Glutamatergic neuron (in vitro differentiated cells): ENCODE results near the gene SLC28A1. TPM values are rescaled to one million over a fixed set of nuclear protein-coding genes. Genes with fewer than 3 reads are reported as not detected.

Experiments
- DNase-seq: peaks from one replicate; pipeline ENCODE4 v3.0.0; 2022
- H3K27ac Mint-ChIP-seq: one replicate; pipeline ENCODE4 v1.8.0; 2020; ENCODE audit warnings: mild to moderate bottlenecking, mixed read lengths, inconsistent platforms; ENCODE audit not compliant: unreplicated experiment
- H3K27me3 Mint-ChIP-seq: one replicate; pipeline ENCODE4 v1.8.0; 2020; ENCODE audit warnings: mild to moderate bottlenecking, moderate library complexity, mixed read lengths, inconsistent platforms; ENCODE audit not compliant: unreplicated experiment
- H3K36me3 Mint-ChIP-seq: one replicate; pipeline ENCODE4 v1.8.0; 2020; ENCODE audit warnings: mild to moderate bottlenecking, mixed read lengths, inconsistent platforms; ENCODE audit not compliant: unreplicated experiment
- H3K4me1 Mint-ChIP-seq: one replicate; pipeline ENCODE4 v1.8.0; 2020; ENCODE audit warnings: mild to moderate bottlenecking, low read depth, mixed read lengths, inconsistent platforms; ENCODE audit not compliant: unreplicated experiment
- H3K4me3 Mint-ChIP-seq: one replicate; pipeline ENCODE4 v1.8.0; 2020; ENCODE audit warnings: mild to moderate bottlenecking, mixed read lengths, inconsistent platforms; ENCODE audit not compliant: unreplicated experiment
- H3K9me3 Mint-ChIP-seq: one replicate; pipeline ENCODE4 v1.8.0; 2020; ENCODE audit warnings: mild to moderate bottlenecking, moderate library complexity, mixed read lengths, inconsistent platforms; ENCODE audit not compliant: unreplicated experiment
- CTCF ChIP-seq: fragments of 200-600 bp; sonication (generic); IDR thresholded peaks from one replicate; pipeline ENCODE4 v1.5.0; 2021; ENCODE audit not compliant: partially characterized antibody, unreplicated experiment
- total RNA-seq: library from RNA; stranded (reverse); fragmentation: NEBNext Ultra II Directional; extraction: Animal tissue kit (Norgen Biotek cat#: 25700); gene quantifications from one replicate; pipeline ENCODE4 v1.2.1, GENCODE V29; 2021; ENCODE audit not compliant: unreplicated experiment

The SLC28A1 gene
- total RNA-seq, 1 donor from 2014 or later: 0.25 TPM

DNA sequence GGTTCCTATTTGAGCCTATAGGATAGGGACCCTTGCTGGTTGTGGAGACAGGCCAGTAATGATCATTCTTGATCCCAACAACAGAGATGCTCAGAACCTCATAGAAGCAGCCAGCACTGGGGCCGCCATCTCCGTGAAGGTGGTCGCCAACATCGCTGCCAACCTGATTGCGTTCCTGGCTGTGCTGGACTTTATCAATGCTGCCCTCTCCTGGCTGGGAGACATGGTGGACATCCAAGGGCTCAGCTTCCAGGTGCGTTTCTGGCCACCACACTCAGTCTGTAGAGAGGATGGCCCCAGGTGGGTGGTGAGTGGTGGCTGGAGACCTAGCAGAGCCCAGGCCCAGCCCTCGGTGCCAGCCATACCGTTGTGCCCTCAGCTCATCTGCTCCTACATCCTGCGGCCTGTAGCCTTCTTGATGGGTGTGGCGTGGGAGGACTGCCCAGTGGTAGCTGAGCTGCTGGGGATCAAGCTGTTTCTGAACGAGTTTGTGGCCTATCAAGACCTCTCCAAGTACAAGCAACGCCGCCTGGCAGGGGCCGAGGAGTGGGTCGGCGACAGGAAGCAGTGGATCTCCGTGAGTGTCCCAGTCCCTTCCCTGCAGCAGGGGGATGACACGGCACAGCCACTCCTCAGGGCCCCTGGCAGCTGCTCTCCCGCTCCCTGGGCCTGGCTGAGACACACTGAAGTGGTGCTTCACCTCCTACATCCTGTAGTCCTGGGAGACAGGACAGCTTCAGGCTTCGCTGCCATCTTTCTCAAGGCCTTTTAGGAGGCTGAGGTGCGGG, 50.7 kb downstream of the SLC28A1 start:
- Mint-ChIP-seq H3K9me3 (no peaks in the 10 kb centered on the region), H3K27me3 (peaks cover 2% of the 10 kb centered on the region), H3K36me3 (no peaks in the 10 kb centered on the region), H3K27ac (no peak overlapping the region), H3K4me3 (no peak overlapping the region), H3K4me1 (no peaks in the 10 kb centered on the region)
- no peak for TF ChIP-seq CTCF
- DNase-seq: no peak

- Mint-ChIP-seq H3K27ac (no peak overlapping the region), H3K4me3 (no peak overlapping the region), H3K36me3 (no peaks in the 10 kb centered on the region), H3K9me3 (no peaks in the 10 kb centered on the region), H3K27me3 (peaks cover 2% of the 10 kb centered on the region), H3K4me1 (no peaks in the 10 kb centered on the region)
- no peak for TF ChIP-seq CTCF
- DNase-seq: no peak
Measured at GRCh38 chr15:84937144-84937543, 52.7 kb downstream of the SLC28A1 start.

DNA sequence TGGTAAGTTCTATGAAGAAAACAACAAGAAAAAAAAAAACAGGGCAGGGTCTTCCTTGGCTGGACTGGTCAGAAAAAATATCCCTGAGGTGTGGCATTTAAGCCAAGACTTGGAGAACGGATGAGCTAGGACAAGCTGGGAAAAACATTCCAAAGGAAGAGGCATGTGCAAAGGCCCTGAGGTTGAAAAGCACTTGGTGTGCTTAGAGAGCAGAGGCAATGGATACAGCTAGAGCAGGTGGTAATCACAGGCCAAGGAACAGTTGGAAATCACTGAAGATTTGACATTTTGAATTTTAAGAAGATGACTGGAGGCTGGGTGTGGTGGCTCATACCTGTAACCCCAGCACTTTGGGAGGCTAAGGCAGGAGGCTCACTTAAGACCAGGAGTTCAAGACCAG, 54.3 kb downstream of the SLC28A1 start:
- Mint-ChIP-seq H3K4me3 (no peak overlapping the region), H3K36me3 (no peaks in the 10 kb centered on the region), H3K9me3 (no peaks in the 10 kb centered on the region), H3K4me1 (peaks cover under 1% of the 10 kb centered on the region), H3K27me3 (peaks cover 4% of the 10 kb centered on the region), H3K27ac (no peak overlapping the region)
- no peak for DNase-seq
- no peak for TF ChIP-seq CTCF

DNA sequence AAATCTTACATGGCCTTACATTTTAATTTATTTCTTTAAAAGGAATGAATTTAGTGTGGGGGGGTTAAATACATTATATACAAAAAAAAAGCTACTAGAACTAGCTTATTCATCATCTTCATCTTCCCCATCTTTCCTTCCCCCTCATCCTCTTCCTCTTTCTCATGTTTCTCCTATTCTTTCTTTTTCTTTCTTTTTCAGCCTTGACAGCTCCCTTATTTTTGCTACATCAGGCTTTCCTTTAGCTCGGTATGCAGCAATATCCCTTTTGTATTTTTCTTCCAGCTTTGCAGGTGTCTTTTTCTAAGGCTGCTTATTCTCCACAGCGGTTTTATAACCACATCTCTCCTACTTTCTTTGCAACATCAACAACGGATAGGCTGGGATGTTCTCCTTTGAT, 55.9 kb downstream of the SLC28A1 start:
- H3K4me1 Mint-ChIP-seq: peaks cover 12% of the 10 kb centered on the region
- H3K27me3 Mint-ChIP-seq: peaks cover 9% of the 10 kb centered on the region
- no peak overlapping the region for H3K4me3 Mint-ChIP-seq
- peaks cover 7% of the 10 kb centered on the region for H3K9me3 Mint-ChIP-seq
- H3K36me3 Mint-ChIP-seq: no peaks in the 10 kb centered on the region
- no peak for DNase-seq
- TF ChIP-seq CTCF: no peak
- no peak overlapping the region for H3K27ac Mint-ChIP-seq

DNA sequence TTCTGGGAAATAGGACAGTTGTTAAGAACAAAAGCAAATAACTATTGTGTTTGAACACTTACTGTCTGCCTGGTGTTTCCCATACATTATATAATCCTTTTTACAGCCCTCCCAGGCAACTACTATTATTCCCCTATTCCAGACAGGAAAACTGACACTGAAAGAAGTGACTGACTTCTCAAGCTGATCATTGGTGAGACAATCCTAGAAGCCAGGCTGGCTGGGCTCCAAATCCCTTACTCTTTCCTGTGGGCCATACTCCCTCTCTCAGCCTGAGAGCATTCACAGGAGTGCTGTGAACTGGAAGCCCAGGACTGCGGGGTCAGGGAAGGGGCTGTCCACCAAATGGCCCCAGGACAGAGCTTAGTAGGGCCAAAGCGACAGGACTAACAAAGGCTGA, 58.0 kb downstream of the SLC28A1 start:
- no peaks in the 10 kb centered on the region for H3K36me3 Mint-ChIP-seq
- no peak for DNase-seq
- H3K9me3 Mint-ChIP-seq: peaks cover 7% of the 10 kb centered on the region
- peaks cover 7% of the 10 kb centered on the region for H3K27me3 Mint-ChIP-seq
- TF ChIP-seq CTCF: no peak
- H3K4me3 Mint-ChIP-seq: no peak overlapping the region
- peaks cover 13% of the 10 kb centered on the region for H3K4me1 Mint-ChIP-seq
- H3K27ac Mint-ChIP-seq: no peak overlapping the region
